Stimulated activated CD4-positive, alpha-beta T cell treated with anti-CD3 and anti-CD28 coated beads, Interleukin-15, amount 100 ng/mL, for 24 hours (primary cell): Measurements from ENCODE around the gene TP73.

Source experiments
- DNase-seq: peaks from one replicate; pipeline ENCODE4 v3.0.0-alpha.2; 2020

The TP73 gene

DNA sequence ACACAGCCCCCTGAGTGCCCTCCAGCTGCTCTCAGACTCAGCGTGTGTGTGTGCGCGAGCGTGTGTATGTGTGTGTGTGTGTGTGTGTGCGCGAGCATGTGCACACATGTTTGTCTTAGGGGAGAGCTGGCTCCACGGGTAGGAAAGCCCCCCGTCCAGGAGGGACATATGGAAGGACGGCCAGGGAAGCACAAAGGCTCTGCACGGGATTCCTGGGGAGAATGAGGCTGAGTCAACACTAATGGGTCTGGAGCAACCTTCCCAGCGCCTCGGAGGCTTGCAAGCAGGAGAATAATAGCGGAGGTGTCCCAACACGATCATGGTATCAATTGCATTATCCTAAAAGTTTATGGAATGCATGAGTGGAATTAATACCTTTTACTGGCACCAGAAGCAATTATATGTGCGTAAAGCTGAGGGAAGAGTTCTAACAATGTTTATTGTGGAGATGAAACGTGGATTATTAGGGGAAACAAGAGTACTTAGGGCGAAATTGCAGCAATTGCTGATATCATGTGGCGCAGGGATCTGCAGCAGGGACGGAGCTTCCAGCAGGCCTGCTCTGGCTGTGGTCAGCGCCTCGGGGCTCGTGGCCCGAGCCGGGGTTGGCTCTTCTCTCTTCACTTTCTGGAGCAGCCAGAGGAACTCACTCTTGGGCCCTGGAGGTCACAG is 59.6 kb downstream of the TP73 start:
- DNase-seq = no peak

GRCh38 chr1:3712573-3713535 is 60.5 kb downstream of the TP73 start:
- DNase-seq = no peak

GRCh38 chr1:3713840-3714239 is 61.5 kb downstream of the TP73 start:
- no peak for DNase-seq

DNA sequence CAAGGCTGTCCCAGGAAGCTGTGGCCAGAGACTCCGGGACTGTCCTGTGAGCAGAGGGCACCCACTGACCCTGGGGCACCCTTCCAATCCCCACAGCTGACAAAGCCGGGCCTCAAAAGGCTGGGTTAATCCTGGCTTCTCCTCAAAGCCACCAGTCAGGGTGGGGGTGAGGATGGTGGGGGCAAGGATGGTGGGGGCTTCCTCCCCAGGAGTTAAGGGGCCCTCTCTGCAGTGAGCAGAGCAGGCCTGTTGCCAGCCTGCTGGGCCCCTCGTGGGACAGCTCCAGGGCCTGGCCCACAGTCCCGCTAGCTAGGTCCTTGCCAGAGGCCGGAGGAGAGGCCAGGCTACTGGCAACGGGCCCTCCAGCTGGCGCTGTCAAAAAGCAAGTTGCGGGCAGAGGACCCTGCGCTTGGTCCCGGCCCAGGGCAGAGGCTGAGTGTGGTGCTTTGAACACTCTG is 62.0 kb downstream of the TP73 start:
- no peak for DNase-seq

DNA sequence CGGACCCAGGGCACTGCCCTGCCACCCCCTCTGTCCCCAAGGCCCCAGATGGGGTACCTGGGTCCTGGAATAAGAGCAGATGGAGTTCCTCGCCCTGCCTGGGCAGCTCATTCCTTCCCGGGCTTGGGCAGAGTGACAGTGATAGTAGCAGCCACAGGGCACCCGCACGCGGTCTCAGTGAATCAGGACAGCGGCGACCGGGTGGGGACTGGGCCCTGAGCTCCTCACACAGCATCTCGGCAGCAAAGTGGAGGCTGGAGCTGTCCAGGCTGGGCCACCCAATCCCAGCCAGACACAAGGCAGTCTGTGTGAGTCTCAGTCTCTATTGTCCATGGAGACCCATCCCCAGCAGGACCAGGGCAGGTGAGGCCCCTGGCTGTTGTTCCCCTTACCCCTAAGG is 62.5 kb downstream of the TP73 start:
- no peak for DNase-seq

- DNase-seq = no peak
These were observed 64.0 kb downstream of the TP73 start for GRCh38 chr1:3716351-3716750.

DNA sequence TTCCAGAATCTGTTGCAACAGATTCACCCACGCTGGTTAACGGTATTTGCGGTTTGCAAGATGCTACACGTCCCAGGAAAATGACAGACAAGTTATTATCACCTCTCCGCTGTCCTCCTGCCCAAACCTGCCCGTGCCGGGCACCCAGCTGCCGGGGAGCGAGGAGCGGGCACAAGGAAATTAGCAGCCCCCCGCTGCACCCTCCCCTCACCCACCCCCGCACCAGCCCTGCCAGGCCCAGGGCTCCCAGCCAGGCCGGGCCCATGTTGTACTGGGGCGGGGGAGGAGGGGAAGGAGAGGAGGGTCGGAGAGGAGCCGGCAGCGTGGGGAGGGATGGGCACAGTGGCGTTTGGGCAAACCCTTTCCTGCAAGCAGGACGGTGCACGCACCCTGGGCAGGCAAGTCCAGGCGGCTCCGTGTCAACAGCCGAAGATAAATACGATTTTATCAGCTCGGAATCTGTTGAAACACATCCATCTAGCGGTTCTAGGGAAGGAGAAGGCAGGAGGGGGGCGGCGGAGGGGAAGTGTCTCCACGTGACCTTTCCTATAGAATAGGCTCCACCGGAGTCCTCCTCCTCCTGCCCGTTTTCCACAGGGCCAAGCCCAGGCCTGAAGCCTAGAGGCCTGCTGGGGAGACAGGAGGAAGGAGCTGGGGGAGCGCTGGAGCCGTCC is 64.9 kb downstream of the TP73 start:
- no peak for DNase-seq

- peak; percentile 35 for DNase-seq
These were observed 65.6 kb downstream of the TP73 start for GRCh38 chr1:3717715-3718601.

DNA sequence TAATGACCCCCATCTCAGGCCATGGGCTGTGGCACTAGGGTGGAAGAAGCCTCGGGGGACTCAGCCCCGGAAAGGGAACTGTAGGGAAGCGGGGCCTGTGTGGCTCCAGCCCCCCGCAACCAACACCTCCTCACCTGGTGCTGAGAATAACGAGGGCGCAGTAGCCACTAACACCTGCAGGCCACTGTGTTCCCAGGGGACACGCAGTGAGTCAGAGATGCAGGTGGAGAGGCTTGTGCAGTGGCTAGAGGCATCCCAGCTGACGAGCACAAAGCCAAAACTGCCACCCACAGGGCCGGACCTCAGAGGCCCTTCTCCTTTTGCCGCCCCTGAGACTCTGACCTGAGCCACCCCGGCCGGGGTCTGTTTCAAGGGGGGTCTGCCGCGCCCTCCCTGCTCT is 66.4 kb downstream of the TP73 start:
- DNase-seq = no peak

GRCh38 chr1:3721955-3722465 is 69.7 kb downstream of the TP73 start:
- DNase-seq = no peak

DNA sequence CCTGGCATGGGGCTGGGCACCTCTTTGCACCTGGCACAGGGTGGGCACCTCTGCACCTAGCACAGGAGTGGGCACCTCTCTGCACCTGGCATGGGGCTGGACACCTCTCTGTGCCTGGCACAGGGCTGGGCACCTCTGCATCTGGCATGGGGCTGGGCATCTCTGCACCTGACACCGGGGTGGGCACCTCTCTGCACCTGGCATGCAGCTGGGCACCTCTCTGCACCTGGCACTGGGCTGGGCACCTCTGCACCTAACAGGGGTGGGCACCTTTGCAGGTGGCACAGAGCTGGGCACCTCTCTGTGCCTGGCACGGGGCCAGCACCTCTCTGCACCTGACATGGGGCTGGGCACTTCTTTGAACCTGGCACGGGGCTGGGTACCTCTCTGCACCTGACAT is 70.5 kb downstream of the TP73 start:
- no peak for DNase-seq

- peak; percentile 87 for DNase-seq
These were observed 72.2 kb downstream of the TP73 start for GRCh38 chr1:3724416-3725030.

DNA sequence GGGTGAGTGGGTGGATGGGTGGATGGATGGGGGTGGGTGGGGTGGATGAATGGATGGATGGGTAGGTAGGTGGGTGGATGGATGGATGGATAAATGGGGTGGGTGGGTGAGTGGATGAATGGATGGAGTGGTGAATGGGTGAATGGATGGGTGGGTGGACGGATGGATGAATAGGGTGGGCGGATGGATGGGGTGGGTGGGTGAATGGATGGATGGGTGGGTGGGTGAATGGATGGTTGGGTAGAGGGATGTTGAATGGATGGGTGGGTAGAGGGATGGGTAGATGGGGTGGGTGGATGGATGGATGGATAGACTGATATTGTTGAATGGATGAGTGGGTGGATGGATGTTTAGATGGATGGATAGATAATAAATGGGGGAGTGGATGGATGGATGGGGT is 73.0 kb downstream of the TP73 start:
- DNase-seq = no peak

DNA sequence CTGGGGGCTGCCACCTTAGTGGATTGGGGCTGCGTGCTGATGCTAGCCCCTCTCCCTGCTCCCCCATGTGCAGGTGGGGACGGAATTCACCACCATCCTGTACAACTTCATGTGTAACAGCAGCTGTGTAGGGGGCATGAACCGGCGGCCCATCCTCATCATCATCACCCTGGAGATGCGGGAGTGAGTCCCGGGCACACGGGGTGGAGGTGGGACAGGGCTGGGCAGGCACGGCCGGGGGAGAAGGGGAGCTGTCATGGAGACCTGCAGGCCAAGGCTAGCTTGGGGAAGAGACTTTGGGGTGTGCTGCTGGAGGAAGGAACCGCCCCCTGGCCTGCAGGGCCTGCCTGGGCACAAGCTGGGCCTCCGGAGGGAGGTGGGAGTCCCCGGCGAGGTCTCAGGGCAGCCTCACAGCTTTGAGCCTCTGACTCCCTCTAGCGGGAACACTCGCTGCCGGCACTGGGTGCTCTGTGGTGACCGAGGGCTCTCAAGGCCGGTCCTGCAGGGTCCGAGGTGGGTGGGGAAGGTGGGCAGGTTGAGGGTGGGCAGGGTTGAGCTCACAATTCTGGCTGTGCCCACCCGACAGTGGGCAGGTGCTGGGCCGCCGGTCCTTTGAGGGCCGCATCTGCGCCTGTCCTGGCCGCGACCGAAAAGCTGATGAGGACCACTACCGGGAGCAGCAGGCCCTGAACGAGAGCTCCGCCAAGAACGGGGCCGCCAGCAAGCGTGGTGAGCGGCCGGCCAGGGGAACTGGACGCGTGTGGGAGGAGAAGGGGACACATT is 74.9 kb downstream of the TP73 start:
- DNase-seq = peak; percentile 48

DNA sequence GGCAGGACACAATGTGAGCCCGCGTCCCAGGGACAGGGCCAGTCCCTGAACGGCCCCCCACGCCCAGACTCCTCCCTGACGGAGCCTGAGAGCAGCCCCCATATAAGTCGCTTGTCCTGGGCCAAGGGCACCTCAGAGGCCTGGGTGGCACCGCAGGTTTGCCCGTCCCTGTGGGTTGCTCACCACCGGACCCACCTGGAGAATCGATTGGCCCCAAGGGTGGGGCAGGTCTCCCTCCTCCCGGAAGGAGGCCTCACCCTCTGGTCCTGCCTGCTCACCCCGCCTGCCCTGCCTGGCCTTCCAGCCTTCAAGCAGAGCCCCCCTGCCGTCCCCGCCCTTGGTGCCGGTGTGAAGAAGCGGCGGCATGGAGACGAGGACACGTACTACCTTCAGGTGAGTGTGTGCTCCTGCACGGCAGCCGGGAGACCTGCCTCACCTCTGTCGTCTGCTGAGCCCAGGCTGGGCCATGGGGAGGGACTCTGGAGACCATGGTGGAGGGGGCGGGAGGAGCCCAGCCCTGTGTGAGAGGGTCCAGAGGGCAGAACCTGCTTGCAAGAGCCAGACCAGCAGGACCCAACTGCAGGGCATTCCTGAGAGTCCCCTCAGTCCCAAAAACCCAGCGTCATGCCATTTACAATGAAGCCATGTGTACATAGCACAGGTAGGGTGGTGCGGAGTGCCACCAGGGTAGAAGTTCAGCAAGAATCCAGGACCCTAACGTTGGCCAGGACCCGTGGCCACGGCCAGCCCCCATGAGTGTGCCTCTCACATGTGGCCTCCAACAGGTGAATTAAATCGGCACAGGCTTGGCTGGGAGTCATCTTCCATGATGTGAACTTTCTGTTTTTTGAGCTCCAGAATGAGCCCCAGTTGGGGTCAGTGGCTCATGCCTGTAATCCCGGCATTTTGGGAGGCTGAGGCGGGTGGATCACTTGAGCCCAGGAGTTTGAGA is 75.8 kb downstream of the TP73 start:
- DNase-seq = no peak

- DNase-seq = no peak
These were observed 77.6 kb downstream of the TP73 start for GRCh38 chr1:3729594-3730542.

- no peak for DNase-seq
These were observed 78.4 kb downstream of the TP73 start for GRCh38 chr1:3730543-3731247.
